HuH-7.5 (cell line): ENCODE measurements around the gene GHRL.

ENCODE experiments used
- DNase-seq: peaks from one replicate; pipeline ENCODE4 v3.0.0; 2011; ENCODE audit warnings: low spot score

Gene GHRL

GRCh38 chr3:10242182-10243065 lies 50.3 kb downstream of the GHRL start:
- no peak for DNase-seq

GRCh38 chr3:10240799-10241198 lies 51.9 kb downstream of the GHRL start:
- DNase-seq: no peak

GRCh38 chr3:10238345-10239183 lies 54.2 kb downstream of the GHRL start:
- no peak for DNase-seq
